Glutamatergic neuron (in vitro differentiated cells): ENCODE data around the gene PLAGL1. TPM values are rescaled to one million over a fixed set of nuclear protein-coding genes. Genes with fewer than 3 reads are reported as not detected.

Experiments used
- DNase-seq: peaks from one replicate; pipeline ENCODE4 v3.0.0; 2022
- H3K27ac Mint-ChIP-seq: one replicate; pipeline ENCODE4 v1.8.0; 2020; ENCODE audit warnings: mild to moderate bottlenecking, mixed read lengths, inconsistent platforms; ENCODE audit not compliant: unreplicated experiment
- H3K27me3 Mint-ChIP-seq: one replicate; pipeline ENCODE4 v1.8.0; 2020; ENCODE audit warnings: mild to moderate bottlenecking, moderate library complexity, mixed read lengths, inconsistent platforms; ENCODE audit not compliant: unreplicated experiment
- H3K36me3 Mint-ChIP-seq: one replicate; pipeline ENCODE4 v1.8.0; 2020; ENCODE audit warnings: mild to moderate bottlenecking, mixed read lengths, inconsistent platforms; ENCODE audit not compliant: unreplicated experiment
- H3K4me1 Mint-ChIP-seq: one replicate; pipeline ENCODE4 v1.8.0; 2020; ENCODE audit warnings: mild to moderate bottlenecking, low read depth, mixed read lengths, inconsistent platforms; ENCODE audit not compliant: unreplicated experiment
- H3K4me3 Mint-ChIP-seq: one replicate; pipeline ENCODE4 v1.8.0; 2020; ENCODE audit warnings: mild to moderate bottlenecking, mixed read lengths, inconsistent platforms; ENCODE audit not compliant: unreplicated experiment
- H3K9me3 Mint-ChIP-seq: one replicate; pipeline ENCODE4 v1.8.0; 2020; ENCODE audit warnings: mild to moderate bottlenecking, moderate library complexity, mixed read lengths, inconsistent platforms; ENCODE audit not compliant: unreplicated experiment
- total RNA-seq: library from RNA; stranded (reverse); fragmentation: NEBNext Ultra II Directional; extraction: Animal tissue kit (Norgen Biotek cat#: 25700); gene quantifications from one replicate; pipeline ENCODE4 v1.2.1, GENCODE V29; 2021; ENCODE audit not compliant: unreplicated experiment
- TF ChIP-seq, protein P1 (sequence below): fragments of 200-600 bp; sonication (generic); IDR thresholded peaks from one replicate; pipeline ENCODE4 v1.5.0; 2021; ENCODE audit not compliant: partially characterized antibody, unreplicated experiment

PLAGL1 gene
- total RNA-seq, 1 donor from 2014 or later, result 0.69 TPM

DNA sequence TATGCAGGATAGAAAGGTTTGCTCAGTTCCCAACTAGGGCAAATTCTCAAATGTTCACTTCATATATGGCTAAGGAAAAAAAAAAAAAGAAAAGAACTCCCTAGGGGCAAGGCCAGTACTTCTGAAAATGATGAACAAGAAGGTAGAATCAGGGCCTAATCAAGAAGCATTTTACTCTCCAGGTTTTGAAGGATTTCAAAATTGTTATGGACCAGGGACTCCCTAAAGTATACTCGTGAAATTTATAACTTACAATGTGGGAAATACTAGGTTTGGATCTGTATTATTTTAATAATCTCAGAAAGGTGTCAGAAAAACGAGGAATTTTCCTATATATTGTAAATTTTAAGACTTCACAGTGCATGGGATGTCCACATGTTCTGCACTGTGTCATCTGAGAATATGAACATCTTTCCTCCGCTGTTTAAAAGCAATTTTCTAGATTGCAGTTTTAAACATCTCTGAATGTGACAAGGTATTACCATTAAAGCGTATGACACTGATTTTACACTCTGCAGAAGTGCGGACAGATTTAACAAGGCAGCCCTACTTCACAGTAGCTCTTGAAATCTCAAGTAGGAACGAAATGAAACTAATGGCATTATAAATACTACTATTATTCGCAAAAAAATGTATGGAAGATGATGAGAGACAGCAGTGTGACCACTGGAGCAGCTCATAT is 14.0 kb downstream of the PLAGL1 start:
- Mint-ChIP-seq H3K36me3 (no peaks in the 10 kb centered on the region), H3K9me3 (no peaks in the 10 kb centered on the region), H3K27ac (peak overlapping the region; percentile 57), H3K27me3 (peaks cover 2% of the 10 kb centered on the region), H3K4me1 (no peaks in the 10 kb centered on the region), H3K4me3 (no peak overlapping the region)
- TF ChIP-seq, protein P1, sequence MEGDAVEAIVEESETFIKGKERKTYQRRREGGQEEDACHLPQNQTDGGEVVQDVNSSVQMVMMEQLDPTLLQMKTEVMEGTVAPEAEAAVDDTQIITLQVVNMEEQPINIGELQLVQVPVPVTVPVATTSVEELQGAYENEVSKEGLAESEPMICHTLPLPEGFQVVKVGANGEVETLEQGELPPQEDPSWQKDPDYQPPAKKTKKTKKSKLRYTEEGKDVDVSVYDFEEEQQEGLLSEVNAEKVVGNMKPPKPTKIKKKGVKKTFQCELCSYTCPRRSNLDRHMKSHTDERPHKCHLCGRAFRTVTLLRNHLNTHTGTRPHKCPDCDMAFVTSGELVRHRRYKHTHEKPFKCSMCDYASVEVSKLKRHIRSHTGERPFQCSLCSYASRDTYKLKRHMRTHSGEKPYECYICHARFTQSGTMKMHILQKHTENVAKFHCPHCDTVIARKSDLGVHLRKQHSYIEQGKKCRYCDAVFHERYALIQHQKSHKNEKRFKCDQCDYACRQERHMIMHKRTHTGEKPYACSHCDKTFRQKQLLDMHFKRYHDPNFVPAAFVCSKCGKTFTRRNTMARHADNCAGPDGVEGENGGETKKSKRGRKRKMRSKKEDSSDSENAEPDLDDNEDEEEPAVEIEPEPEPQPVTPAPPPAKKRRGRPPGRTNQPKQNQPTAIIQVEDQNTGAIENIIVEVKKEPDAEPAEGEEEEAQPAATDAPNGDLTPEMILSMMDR, result no peak
- no peak for DNase-seq

DNA sequence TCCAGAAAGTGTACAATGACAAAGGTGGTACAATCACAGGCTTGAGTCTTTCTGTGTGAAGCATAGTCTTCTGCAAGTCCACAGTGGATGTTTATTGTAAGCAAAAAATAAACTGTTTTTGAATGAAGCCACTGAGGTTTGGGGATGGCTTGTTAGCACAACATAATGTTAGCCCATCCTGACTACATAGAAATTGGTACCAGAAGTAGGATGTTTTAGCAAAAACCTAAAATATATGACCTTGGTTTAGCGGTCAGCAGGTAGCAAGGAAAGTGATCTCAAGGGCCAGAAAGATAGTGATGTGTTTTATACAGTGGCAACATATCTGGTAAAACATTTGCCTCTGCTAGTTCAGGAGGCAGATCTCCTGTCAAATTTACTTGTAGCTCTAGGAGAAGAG is 15.8 kb downstream of the PLAGL1 start:
- H3K36me3 Mint-ChIP-seq, result no peaks in the 10 kb centered on the region

DNA sequence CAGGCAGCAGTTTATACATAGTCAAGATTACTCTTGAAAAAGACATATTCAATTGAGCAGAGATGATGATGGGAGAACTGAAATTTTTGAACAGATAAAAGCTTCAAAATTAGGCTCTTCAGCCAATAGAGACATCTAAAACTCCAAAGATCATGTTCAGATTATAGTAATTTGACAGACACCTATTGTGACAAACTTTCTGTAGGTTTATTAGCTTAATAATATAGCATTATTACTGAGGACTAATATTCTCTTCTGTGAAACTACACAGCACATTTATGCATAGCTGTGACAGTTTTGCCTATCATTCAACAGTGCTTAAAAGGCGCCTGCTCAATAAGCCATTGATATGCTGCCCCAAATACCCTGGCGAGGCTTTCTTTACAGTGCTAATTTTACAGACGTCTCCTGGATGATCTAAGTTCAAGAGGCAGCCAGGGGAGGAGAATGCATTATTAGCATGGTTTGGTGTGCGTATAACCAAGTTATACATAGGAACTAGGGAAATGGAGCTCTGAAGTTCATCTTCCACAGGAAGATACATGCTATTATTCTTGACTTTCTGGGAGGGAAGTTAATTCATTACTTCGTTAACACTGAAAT is 21.5 kb downstream of the PLAGL1 start:
- Mint-ChIP-seq H3K9me3 (no peaks in the 10 kb centered on the region), H3K4me1 (no peaks in the 10 kb centered on the region), H3K36me3 (no peaks in the 10 kb centered on the region), H3K27ac (no peak overlapping the region), H3K4me3 (no peak overlapping the region), H3K27me3 (peaks cover 2% of the 10 kb centered on the region)
- no peak for DNase-seq
- TF ChIP-seq, protein P1, result no peak

More for the DNA sequence above, 15.8 kb downstream of the PLAGL1 start:
- Mint-ChIP-seq H3K27ac (no peak overlapping the region), H3K27me3 (peaks cover 2% of the 10 kb centered on the region), H3K4me1 (no peaks in the 10 kb centered on the region), H3K9me3 (no peaks in the 10 kb centered on the region), H3K4me3 (no peak overlapping the region)
- TF ChIP-seq, protein P1, result no peak
- no peak for DNase-seq

DNA sequence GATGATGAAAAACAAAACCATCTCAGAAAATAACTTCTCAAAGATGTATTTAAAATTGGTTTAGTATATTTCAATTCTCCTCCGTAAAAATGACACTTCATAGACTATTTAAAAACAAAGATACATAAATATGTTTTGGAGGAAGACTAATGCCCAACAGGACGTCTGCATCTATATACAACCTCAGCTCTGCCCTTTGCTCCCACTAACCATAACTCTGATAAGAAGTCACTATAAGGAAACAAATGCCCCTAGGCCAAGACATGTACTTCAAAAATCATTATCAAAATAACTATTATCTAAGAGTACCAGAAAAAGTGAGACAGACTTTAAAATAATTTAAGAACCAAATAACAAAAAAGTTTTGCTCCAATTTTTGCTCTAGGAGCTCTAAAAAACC is 23.4 kb downstream of the PLAGL1 start:
- H3K4me1 Mint-ChIP-seq, result no peaks in the 10 kb centered on the region
- no peaks in the 10 kb centered on the region for H3K36me3 Mint-ChIP-seq
- TF ChIP-seq, protein P1, result no peak
- H3K27ac Mint-ChIP-seq, result no peak overlapping the region
- no peak for DNase-seq
- H3K27me3 Mint-ChIP-seq, result peaks cover 1% of the 10 kb centered on the region
- H3K9me3 Mint-ChIP-seq, result no peaks in the 10 kb centered on the region
- H3K4me3 Mint-ChIP-seq, result no peak overlapping the region

DNA sequence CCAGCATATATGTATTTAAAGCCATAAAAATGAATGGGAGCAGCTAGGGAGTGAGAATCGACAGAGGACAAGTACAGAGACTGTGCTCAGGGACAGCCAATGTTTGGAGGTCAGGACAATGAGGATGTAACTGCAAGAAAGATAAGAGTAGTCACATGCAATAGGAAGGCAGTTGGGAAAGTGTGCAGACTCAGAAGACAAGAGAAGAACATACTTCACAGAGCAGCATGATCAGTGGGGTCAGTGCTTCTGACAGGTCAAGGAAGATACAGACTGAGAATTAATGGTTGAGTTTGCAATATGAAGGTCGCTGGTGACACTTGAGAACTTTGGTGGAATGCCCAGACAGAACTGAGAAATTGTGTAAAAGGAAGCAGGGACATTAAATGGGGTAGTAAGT is 25.1 kb downstream of the PLAGL1 start:
- no peaks in the 10 kb centered on the region for H3K36me3 Mint-ChIP-seq
- no peak for DNase-seq
- H3K9me3 Mint-ChIP-seq, result no peaks in the 10 kb centered on the region
- no peaks in the 10 kb centered on the region for H3K27me3 Mint-ChIP-seq
- no peak overlapping the region for H3K27ac Mint-ChIP-seq
- TF ChIP-seq, protein P1, result no peak
- H3K4me3 Mint-ChIP-seq, result no peak overlapping the region
- no peaks in the 10 kb centered on the region for H3K4me1 Mint-ChIP-seq
